Activated T-cell treated with anti-CD3 and anti-CD28 coated beads, Interleukin-2, amount 50 U/mL, for 24 hours (primary cell): ENCODE measurements around the gene PHF10.
"Not testable (repeated sequence)": the region's sequence is repeated elsewhere in the genome, so short reads cannot be mapped to it uniquely, and the experiment has no call there.

Experiments used
- DNase-seq: peaks from one replicate; pipeline ENCODE4 v3.0.0-alpha.2; 2020
- H3K27ac Mint-ChIP-seq: 2 replicates; pipeline ENCODE4 v1.8.0; 2020; ENCODE audit warnings: mild to moderate bottlenecking, mixed read lengths
- H3K27me3 Mint-ChIP-seq: 2 replicates; pipeline ENCODE4 v1.8.0; 2020; ENCODE audit warnings: mixed read lengths
- H3K36me3 Mint-ChIP-seq: 2 replicates; pipeline ENCODE4 v1.8.0; 2020; ENCODE audit warnings: low read depth, mixed read lengths
- H3K4me1 Mint-ChIP-seq: 2 replicates; pipeline ENCODE4 v1.8.0; 2020; ENCODE audit warnings: low read depth, mixed read lengths
- H3K4me3 Mint-ChIP-seq: 2 replicates; pipeline ENCODE4 v1.8.0; 2020; ENCODE audit warnings: mild to moderate bottlenecking, moderate library complexity, mixed read lengths
- H3K9me3 Mint-ChIP-seq: 2 replicates; pipeline ENCODE4 v1.8.0; 2020; ENCODE audit warnings: mixed read lengths

PHF10 gene

DNA sequence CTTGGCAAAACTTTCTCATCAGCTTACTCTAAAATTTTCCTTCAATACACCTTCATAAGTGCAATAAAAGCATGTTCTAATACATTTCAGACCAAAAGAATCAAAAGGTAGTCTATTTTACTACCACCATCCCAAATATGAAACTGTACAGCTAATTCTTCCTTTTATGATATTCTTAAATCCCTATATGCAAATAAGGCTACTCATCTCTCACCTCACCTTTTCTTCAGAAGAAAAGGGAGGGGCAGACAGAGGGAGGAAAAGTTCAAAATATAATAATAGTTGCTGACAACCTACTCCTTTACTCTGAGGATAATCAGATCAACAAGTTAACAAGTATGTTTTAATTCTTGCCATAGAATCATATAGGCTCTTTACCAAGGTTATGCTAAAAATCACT is 15.0 kb downstream of the PHF10 start:
- Mint-ChIP-seq H3K9me3 (no peaks in the 10 kb centered on the region), H3K27ac (peak overlapping the region; percentile 84), H3K27me3 (no peaks in the 10 kb centered on the region), H3K4me1 (peaks cover 49% of the 10 kb centered on the region), H3K4me3 (no peak overlapping the region), H3K36me3 (peaks cover 88% of the 10 kb centered on the region)
- DNase-seq: no peak

DNA sequence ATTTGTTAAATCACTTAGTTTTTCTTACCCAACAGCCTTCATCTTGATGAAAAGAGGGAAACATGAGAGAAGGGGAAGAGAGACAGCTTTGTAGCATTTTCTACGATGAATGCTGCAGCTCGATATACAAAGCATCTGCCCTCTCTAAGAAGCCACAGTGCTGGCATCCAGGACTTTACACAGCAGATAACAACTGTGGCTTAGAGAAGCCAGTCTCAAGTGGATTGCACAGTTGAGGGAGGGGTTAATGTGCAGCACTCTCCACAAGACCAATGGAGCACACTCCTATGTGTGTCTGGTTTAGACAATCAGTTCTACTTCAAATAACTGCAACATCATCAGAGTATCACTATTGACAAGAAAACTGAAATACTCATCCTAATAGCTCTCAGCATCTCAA is 16.5 kb downstream of the PHF10 start:
- Mint-ChIP-seq H3K27ac (peak overlapping the region; percentile 63), H3K36me3 (peaks cover 91% of the 10 kb centered on the region), H3K4me1 (peaks cover 58% of the 10 kb centered on the region), H3K27me3 (no peaks in the 10 kb centered on the region), H3K4me3 (no peak overlapping the region), H3K9me3 (no peaks in the 10 kb centered on the region)
- no peak for DNase-seq

DNA sequence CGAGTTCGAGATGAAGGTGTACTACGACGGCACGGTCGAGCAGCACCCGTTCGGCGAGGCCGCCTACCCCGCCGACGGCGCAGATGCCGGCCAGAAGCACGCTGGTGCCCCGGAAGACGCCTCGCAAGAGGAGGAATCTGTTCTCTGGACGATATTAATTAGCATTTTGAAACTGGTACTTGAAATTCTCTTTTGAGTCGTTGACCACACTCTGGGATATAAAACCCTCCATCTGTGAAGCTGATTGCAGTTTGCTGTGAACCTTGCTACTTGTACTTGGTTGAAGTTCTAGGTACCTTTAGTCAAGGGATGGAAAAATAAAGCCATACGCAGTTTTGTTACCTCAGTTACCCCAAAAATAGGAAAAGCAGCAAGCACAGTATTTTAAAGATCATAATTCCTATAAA is 21.5 kb downstream of the PHF10 start:
- peaks cover 64% of the 10 kb centered on the region for H3K4me1 Mint-ChIP-seq
- H3K36me3 Mint-ChIP-seq: peaks cover 72% of the 10 kb centered on the region
- H3K9me3 Mint-ChIP-seq: no peaks in the 10 kb centered on the region
- peak overlapping the region; percentile 92 for H3K4me3 Mint-ChIP-seq
- no peak for DNase-seq
- H3K27ac Mint-ChIP-seq: peak overlapping the region; percentile 93
- no peaks in the 10 kb centered on the region for H3K27me3 Mint-ChIP-seq

DNA sequence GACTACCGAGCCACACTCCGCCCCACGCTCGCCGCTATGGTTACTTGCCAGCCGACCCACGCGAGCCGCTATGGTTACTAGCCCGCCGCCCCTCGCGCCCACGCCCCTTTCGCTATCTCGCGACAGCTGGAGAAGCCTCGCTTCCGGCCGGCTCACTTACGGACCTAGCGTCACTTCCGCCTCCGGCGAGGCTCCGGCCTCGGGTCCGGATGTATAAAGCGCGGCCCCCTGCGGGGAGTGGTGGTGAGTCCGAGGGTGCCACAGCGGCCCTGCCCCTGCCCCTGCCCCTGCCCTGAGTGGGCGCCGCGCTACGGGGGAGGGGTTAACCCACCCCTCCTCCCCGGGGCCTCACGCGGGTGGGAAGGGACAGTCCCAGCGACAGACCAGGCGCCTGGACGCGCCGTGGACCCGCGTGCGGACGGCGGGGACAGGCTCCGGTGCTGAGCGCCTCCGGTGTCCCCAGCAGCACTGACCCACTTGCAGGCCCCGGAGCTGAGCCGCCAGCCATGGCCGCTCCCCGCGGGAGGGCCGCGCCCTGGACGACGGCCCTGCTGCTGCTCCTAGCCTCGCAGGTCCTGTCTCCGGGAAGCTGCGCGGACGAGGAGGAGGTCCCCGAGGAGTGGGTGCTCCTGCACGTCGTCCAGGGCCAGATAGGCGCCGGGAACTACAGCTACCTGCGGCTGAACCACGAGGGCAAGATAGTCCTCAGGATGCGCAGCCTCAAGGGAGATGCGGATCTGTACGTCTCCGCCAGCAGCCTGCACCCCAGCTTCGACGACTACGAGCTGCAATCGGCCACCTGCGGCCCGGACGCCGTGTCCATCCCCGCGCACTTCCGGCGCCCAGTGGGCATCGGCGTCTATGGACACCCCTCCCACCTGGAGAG is 22.1 kb downstream of the PHF10 start, which contains the start of the genes C6orf120 and WDR27:
Gene C6orf120 (plus strand): TSS at position 173 of the 886 bp plus-strand sequence. CDS start 334 bp downstream, at position 507.
Gene WDR27 (minus strand): TSS at position 76 of the 886 bp plus-strand sequence. CDS start 13,024 bp downstream, outside the sequence.
- peaks cover 64% of the 10 kb centered on the region for H3K4me1 Mint-ChIP-seq
- H3K36me3 Mint-ChIP-seq: peaks cover 72% of the 10 kb centered on the region
- H3K4me3 Mint-ChIP-seq: peak within 1 kb of the TSS; percentile 92
- peak; percentile 99 for DNase-seq
- H3K27me3 Mint-ChIP-seq: no peaks in the 10 kb centered on the region
- peak within 1 kb of the TSS; percentile 93 for H3K27ac Mint-ChIP-seq
- H3K9me3 Mint-ChIP-seq: no peaks in the 10 kb centered on the region

DNA sequence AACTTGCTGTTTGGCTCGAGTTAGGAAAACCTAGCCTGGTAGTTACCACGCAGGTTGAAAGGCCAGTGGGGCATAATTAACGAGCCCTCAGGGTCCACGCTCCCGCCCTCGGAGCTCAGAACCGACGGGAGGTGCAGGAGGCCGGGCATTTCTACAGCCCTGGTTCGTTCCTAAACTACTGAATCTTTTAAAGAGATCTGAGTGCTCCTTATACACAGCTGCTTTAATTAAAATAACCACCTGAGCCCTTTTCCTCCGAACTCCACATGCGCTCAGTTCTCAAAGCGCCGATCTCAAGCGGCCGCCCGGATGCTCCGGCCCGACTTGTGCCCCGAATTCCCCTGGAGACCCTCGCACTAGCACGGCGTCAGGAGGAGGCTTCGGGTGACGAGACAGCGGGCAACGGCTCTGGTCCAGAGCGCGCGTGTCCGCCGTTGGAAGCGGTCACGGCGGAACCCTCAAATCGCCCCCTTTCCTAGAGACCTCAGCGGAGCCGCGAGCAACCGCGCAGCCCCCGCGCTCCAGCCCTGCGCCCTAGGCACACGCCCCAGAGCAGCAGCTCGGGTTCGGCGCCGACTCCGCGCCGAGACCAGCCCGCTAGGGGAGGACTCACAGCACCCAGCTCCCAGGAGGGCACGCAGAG is 22.9 kb downstream of the PHF10 start:
- Mint-ChIP-seq H3K36me3 (peaks cover 64% of the 10 kb centered on the region), H3K4me1 (peaks cover 59% of the 10 kb centered on the region), H3K9me3 (peaks cover under 1% of the 10 kb centered on the region), H3K4me3 (peak overlapping the region; percentile 92), H3K27me3 (no peaks in the 10 kb centered on the region), H3K27ac (peak overlapping the region; percentile 93)
- no peak for DNase-seq

DNA sequence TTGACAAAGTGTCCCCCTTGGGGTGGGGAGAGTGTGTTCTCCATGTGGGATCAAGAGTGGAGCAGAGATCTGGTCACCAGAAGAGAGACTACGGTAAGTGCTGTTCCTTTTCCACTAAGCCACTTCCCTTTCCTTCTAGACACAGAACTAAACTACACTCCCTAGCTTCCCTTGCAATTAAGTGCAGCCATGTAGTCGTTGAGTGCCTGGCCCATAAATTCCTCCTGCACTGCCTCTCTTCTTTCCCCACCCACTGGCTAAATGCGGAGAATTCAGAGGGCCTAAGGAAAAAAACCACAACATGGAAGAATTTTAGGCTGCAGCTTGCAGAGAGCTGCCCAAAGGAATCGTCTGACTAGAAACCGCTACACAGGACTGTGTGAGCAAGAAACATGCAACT is 24.0 kb downstream of the PHF10 start:
- peaks cover 51% of the 10 kb centered on the region for H3K4me1 Mint-ChIP-seq
- peak overlapping the region; percentile 92 for H3K4me3 Mint-ChIP-seq
- peaks cover 63% of the 10 kb centered on the region for H3K36me3 Mint-ChIP-seq
- H3K27ac Mint-ChIP-seq: peak overlapping the region; percentile 7
- H3K9me3 Mint-ChIP-seq: peaks cover 5% of the 10 kb centered on the region
- DNase-seq: no peak
- no peaks in the 10 kb centered on the region for H3K27me3 Mint-ChIP-seq

DNA sequence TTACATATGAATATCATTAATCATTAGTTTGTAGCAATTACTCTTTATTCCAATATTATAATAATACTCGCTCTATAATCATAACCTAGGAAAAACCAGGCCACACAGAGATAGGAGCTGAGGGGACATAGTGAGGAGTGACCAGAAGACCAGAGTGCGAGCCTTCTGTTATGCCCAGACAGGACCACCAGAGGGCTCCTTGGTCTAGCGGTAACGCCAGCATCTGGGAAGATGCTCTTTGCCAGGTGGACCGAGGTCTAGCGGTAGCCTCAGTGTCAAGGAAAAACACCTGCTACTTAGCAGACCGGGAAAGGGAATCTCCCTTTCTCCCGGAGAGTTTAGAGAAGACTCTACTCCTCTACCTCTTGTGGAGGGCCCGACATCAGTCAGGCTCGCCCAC is 27.2 kb downstream of the PHF10 start:
- DNase-seq, H3K9me3 Mint-ChIP-seq, H3K27ac Mint-ChIP-seq, H3K4me3 Mint-ChIP-seq, H3K27me3 Mint-ChIP-seq: not testable (repeated sequence)
- Mint-ChIP-seq H3K36me3 (peaks cover 56% of the 10 kb centered on the region), H3K4me1 (peaks cover 30% of the 10 kb centered on the region)

DNA sequence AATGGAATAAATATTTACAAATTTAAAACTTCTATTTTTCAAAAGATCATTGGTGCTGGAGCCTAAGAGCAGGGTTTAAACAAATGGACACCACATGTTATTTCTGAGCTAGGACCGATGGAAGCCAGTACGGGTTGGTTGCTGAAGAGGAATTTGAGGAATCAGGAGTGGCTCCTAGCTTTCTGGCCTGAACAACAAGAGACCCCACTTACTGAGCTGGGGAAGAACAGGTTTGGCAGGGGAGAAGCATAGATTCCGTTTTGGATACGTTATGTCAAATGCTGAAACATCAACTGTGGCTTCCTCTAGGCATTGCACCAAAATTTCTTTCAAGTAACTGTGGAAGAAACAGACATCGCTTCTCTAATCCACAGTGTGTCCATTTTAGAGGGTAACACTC is 29.2 kb downstream of the PHF10 start:
- DNase-seq: no peak
- Mint-ChIP-seq H3K27me3 (no peaks in the 10 kb centered on the region), H3K36me3 (peaks cover 57% of the 10 kb centered on the region), H3K27ac (no peak overlapping the region), H3K4me3 (no peak overlapping the region), H3K4me1 (peaks cover 24% of the 10 kb centered on the region), H3K9me3 (peaks cover 9% of the 10 kb centered on the region)

DNA sequence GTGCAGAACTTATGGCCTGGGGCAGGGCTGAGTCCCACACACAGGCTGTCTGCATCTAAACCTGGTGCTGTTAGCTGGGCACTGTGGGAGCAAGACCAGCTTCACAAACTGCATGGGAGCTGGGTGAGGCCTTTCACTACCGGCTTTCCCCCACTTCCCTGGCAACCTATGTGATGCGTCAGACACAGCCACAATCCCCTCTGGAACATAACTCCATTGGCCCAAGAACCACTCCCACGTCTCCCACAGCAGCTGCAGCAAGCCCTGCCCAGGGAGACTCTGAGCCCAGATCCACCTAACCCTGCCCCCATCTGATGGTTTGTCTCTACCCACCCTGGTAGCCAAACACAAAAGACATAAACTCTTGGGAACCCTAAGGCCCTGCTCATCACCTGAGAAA is 31.8 kb downstream of the PHF10 start:
- Mint-ChIP-seq H3K4me3 (no peak overlapping the region), H3K36me3 (peaks cover 58% of the 10 kb centered on the region), H3K27ac (no peak overlapping the region), H3K27me3 (no peaks in the 10 kb centered on the region), H3K4me1 (peaks cover under 1% of the 10 kb centered on the region), H3K9me3 (peaks cover 9% of the 10 kb centered on the region)
- no peak for DNase-seq

DNA sequence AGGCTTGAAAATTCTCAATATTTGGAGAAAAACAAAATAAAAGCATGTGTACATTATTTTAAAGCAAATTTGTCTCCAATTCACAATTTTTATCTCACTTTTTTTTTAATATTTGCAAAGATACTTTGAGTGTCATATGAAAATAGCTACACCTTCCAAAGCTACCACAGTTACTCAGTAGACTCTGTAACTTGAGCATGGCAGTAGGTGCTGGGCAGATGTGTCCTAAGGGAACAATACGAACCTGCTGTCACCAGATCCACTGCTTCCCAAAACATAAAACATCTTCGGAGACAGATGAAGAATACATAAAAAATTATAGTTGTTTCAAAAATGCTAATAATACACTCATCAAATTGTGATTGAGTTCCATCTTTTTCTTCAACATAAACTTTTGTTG is 33.0 kb downstream of the PHF10 start:
- Mint-ChIP-seq H3K4me3 (no peak overlapping the region), H3K4me1 (no peaks in the 10 kb centered on the region), H3K9me3 (peaks cover 11% of the 10 kb centered on the region), H3K27ac (no peak overlapping the region), H3K36me3 (peaks cover 67% of the 10 kb centered on the region), H3K27me3 (no peaks in the 10 kb centered on the region)
- no peak for DNase-seq

DNA sequence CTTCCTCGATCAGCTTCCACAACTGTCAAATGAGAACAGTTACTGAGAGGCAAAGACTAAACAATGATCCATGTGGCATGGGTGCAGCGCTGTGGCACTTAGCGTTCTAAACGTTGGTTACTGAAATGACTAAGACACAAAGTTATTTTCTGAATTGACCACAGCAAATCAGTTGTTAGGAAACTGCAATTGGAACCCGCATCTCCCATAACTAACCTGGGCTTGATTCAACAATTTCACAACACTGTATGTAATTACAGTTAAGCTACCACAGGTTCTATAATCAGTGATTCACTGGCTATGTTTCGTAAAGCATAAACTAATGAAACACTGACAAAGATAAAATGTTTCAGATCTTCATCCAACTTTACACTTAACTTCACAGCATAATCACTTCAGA is 35.0 kb downstream of the PHF10 start:
- Mint-ChIP-seq H3K4me3 (no peak overlapping the region), H3K4me1 (no peaks in the 10 kb centered on the region), H3K27me3 (no peaks in the 10 kb centered on the region), H3K27ac (no peak overlapping the region), H3K9me3 (peaks cover 22% of the 10 kb centered on the region), H3K36me3 (peaks cover 72% of the 10 kb centered on the region)
- DNase-seq: no peak

DNA sequence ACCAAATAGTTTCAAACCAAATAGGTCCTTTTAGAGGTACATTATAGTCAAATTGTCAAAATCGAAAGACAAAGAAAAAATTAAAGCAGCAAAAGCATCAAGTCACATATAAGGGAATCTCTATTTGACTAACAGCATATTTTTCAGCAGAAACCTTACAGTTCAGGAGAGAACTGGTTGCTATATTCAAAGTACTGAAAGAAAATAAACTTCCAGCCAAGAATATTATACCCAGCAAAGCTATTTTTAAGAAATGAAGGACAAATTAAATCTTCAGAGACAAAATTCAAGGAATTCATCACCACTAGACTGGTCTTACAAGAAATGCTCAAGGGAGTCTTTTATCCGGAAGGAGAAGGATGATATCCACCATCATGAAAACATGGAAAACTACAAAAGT is 38.4 kb downstream of the PHF10 start:
- Mint-ChIP-seq H3K9me3 (peaks cover 18% of the 10 kb centered on the region), H3K36me3 (peaks cover 82% of the 10 kb centered on the region), H3K4me3 (no peak overlapping the region), H3K27me3 (no peaks in the 10 kb centered on the region), H3K27ac (no peak overlapping the region), H3K4me1 (peaks cover 8% of the 10 kb centered on the region)
- DNase-seq: no peak

DNA sequence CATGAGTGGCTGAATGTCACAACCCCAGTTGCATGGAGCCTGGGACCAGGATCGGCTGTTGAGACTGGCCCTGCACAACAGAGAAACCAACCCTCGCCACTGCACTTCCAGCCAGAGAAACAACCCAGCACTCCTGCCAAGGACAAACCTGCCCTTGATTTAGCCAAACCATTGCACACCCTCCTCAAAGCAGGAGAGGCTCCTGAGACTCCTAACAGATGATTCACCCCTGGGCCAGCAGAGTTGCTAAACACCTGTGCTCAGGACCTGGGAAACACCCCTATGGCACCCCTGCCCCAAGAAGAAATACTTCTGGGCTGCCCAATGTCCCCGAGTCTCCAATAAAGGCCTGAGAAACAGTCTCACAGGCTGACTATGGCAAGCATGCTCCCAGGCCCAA is 40.2 kb downstream of the PHF10 start:
- Mint-ChIP-seq H3K4me3 (no peak overlapping the region), H3K36me3 (peaks cover 88% of the 10 kb centered on the region), H3K27ac (no peak overlapping the region)

DNA sequence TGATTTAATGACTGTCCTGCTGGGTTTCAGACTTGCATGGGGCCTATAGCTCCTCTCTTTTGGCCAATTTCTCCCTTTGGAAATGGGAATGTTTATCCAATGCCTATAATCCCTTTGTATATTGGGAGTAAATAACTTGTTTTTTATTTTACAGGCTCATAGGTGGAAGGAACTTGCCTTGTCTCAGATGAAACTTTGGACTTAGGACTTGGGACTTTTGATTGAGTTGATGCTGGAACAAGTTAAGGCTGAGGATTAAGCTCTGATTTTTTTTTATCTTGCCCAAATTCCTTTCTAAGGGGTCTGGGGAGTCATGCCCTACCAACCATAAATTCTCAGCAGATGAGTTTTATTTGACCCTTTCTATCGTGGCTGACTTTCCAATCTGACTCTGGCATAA is 46.0 kb downstream of the PHF10 start:
- no peak for DNase-seq
- Mint-ChIP-seq H3K27ac (no peak overlapping the region), H3K4me3 (no peak overlapping the region), H3K4me1 (peaks cover under 1% of the 10 kb centered on the region), H3K27me3 (no peaks in the 10 kb centered on the region), H3K36me3 (peaks cover 73% of the 10 kb centered on the region), H3K9me3 (no peaks in the 10 kb centered on the region)

More for the DNA sequence above, 40.2 kb downstream of the PHF10 start:
- Mint-ChIP-seq H3K9me3 (peaks cover 18% of the 10 kb centered on the region), H3K27me3 (no peaks in the 10 kb centered on the region), H3K4me1 (peaks cover 8% of the 10 kb centered on the region)
- no peak for DNase-seq

DNA sequence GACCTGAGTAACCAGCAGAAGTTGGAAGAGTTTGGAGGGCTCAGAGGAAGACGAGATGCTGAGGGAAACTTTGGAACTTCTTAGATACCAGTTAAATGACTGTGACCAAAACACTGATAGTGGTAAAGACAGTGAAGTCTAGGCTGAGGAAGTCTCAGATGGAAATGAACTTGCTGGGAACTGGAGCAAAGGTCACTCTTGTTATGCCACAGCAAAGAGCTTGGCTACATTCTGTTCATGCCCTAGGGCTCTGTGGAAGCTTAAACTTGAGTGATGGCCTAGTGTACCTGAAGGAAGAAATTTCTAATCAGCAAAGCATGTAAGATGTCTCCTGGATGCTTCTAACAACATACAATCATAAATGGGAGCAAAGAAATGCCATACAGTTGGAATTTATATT is 47.2 kb downstream of the PHF10 start:
- Mint-ChIP-seq H3K27me3 (no peaks in the 10 kb centered on the region), H3K4me1 (no peaks in the 10 kb centered on the region), H3K36me3 (peaks cover 66% of the 10 kb centered on the region), H3K27ac (no peak overlapping the region), H3K9me3 (no peaks in the 10 kb centered on the region), H3K4me3 (no peak overlapping the region)
- DNase-seq: no peak
